HEK293 (cell line): Measurements from ENCODE around the gene TTN.

ENCODE experiments used
- CTCF ChIA-PET: fragments of 350-600 bp; formaldehyde crosslinking; extraction: SDS; loops from one replicate; lab custom pipeline; 2021; ENCODE audit warnings: antibody characterized with exemption; lab: Yijun Ruan, JAX
- POLR2A ChIA-PET: fragments of 300-600 bp; formaldehyde crosslinking; extraction: SDS; loops from one replicate; lab custom pipeline; 2020; ENCODE audit warnings: antibody characterized with exemption, inconsistent platforms; lab: Yijun Ruan, JAX
- H3K27ac ChIP-seq: fragments of 200-500 bp; sonication (Bioruptor generic); 2 replicates; pipeline ENCODE4 v1.5.1; 2014; ENCODE audit warnings: low read depth, low read length, control low read depth, inconsistent platforms; ENCODE audit errors: extremely low read depth
- H3K36me3 ChIP-seq, 2 experiments: fragments of 200-500 bp in 1 of 2; sonication (Bioruptor generic) in 1 of 2; 1 replicate in 1 of 2; 2 replicates in 1 of 2; pipeline ENCODE4 v1.5.1; 2014 to 2017; ENCODE audit warnings: inconsistent platforms in 2 of 2, low read length in 2 of 2; ENCODE audit not compliant: control insufficient read depth in 2 of 2, insufficient read depth in 1 of 2
- H3K4me1 ChIP-seq: fragments of 200-500 bp; sonication (Bioruptor generic); 2 replicates; pipeline ENCODE4 v1.5.1; 2014; ENCODE audit warnings: mild to moderate bottlenecking, low read length, inconsistent platforms; ENCODE audit not compliant: control insufficient read depth, insufficient read depth
- H3K4me3 ChIP-seq: 2 replicates; pipeline ENCODE4 v1.5.1; 2011; ENCODE audit warnings: low read depth, mild to moderate bottlenecking, control low read depth, low read length, moderate library complexity
- H3K9me3 ChIP-seq: fragments of 200-500 bp; sonication (Bioruptor generic); 2 replicates; pipeline ENCODE4 v1.5.1; 2014; ENCODE audit warnings: low read depth, low read length, inconsistent platforms; ENCODE audit not compliant: control insufficient read depth, insufficient read depth
- BCL11B ChIP-seq: fragments of 450-650 bp; formaldehyde crosslinking; IDR thresholded peaks from 2 replicates; pipeline ENCODE4 v1.5.1; 2016; ENCODE audit warnings: low read depth, missing biosample characterization, missing genetic modification characterization
- PBX3 ChIP-seq: sonication (generic); formaldehyde crosslinking; IDR thresholded peaks from 2 replicates; pipeline ENCODE4 v1.8.1; 2022; ENCODE audit warnings: mild to moderate bottlenecking, moderate library complexity, missing genetic modification reagents
- REPIN1 ChIP-seq: fragments of 450-650 bp; formaldehyde crosslinking; IDR thresholded peaks from 2 replicates; pipeline ENCODE4 v1.5.1; 2017; ENCODE audit warnings: missing biosample characterization, missing genetic modification characterization, low read depth
- SCRT1 ChIP-seq: fragments of 450-650 bp; formaldehyde crosslinking; IDR thresholded peaks from 2 replicates; pipeline ENCODE4 v1.5.1; 2016; ENCODE audit warnings: missing biosample characterization, missing genetic modification characterization, borderline replicate concordance
- ZBTB10 ChIP-seq: fragments of 450-650 bp; formaldehyde crosslinking; IDR thresholded peaks from 2 replicates; pipeline ENCODE4 v1.5.1; 2016; ENCODE audit warnings: missing biosample characterization, missing genetic modification characterization
- ZNF140 ChIP-seq: fragments of 450-650 bp; formaldehyde crosslinking; IDR thresholded peaks from 2 replicates; pipeline ENCODE4 v1.5.1; 2016; ENCODE audit warnings: missing biosample characterization, missing genetic modification characterization
- ZNF18 ChIP-seq: fragments of 450-650 bp; formaldehyde crosslinking; IDR thresholded peaks from 2 replicates; pipeline ENCODE4 v1.5.1; 2016; ENCODE audit warnings: missing biosample characterization, missing genetic modification characterization
- ZNF211 ChIP-seq: fragments of 450-650 bp; formaldehyde crosslinking; IDR thresholded peaks from 2 replicates; pipeline ENCODE4 v1.5.1; 2016; ENCODE audit warnings: low read depth, missing biosample characterization, missing genetic modification characterization
- ZNF221 ChIP-seq: fragments of 450-650 bp; formaldehyde crosslinking; IDR thresholded peaks from 2 replicates; pipeline ENCODE4 v1.5.1; 2017; ENCODE audit warnings: missing biosample characterization, missing genetic modification characterization, borderline replicate concordance
- ZNF404 ChIP-seq: fragments of 450-650 bp; formaldehyde crosslinking; IDR thresholded peaks from 2 replicates; pipeline ENCODE4 v1.5.1; 2017; ENCODE audit warnings: missing biosample characterization, missing genetic modification characterization
- ZNF645 ChIP-seq: fragments of 450-650 bp; formaldehyde crosslinking; IDR thresholded peaks from 2 replicates; pipeline ENCODE4; 2016; ENCODE audit warnings: missing biosample characterization, missing genetic modification characterization
- ZNF704 ChIP-seq: fragments of 450-650 bp; formaldehyde crosslinking; IDR thresholded peaks from 2 replicates; pipeline ENCODE4 v1.5.1; 2016; ENCODE audit warnings: missing biosample characterization, missing genetic modification characterization

Gene TTN

GRCh38 chr2:178829299-178829960 is 22.2 kb upstream of the TTN start:
- no peak overlapping the region for H3K4me3 ChIP-seq
- H3K9me3 ChIP-seq = no peaks in the 10 kb centered on the region
- TF ChIP-seq BCL11B (tag by site-specific recombination) (no peak), ZBTB10 (tag by site-specific recombination) (no peak)
- POLR2A ChIA-PET = no interaction called here
- H3K36me3 ChIP-seq = no peaks in the 10 kb centered on the region
- CTCF ChIA-PET = interaction anchor here (0.6 kb wide), 1 partner anchor 19 kb away, joined by 4 read pairs; no protein-coding TSS in a partner anchor
- H3K4me1 ChIP-seq = no peaks in the 10 kb centered on the region
- H3K27ac ChIP-seq = no peak overlapping the region

- H3K4me1 ChIP-seq = no peaks in the 10 kb centered on the region
- ChIA-PET POLR2A (no interaction called here), CTCF (no interaction called here)
- H3K36me3 ChIP-seq = no peaks in the 10 kb centered on the region
- no peak overlapping the region for H3K27ac ChIP-seq
- H3K9me3 ChIP-seq = no peaks in the 10 kb centered on the region
- no peak for TF ChIP-seq PBX3 (CRISPR knock-in tag)
- no peak for TF ChIP-seq REPIN1 (tag by site-specific recombination)
- TF ChIP-seq ZNF18 (tag by site-specific recombination) = no peak
- no peak for TF ChIP-seq ZNF221 (tag by site-specific recombination)
- no peak for TF ChIP-seq ZNF645 (tag by site-specific recombination)
- no peak for TF ChIP-seq ZNF211
- no peak for TF ChIP-seq ZNF140 (tag by site-specific recombination)
- no peak for TF ChIP-seq ZNF404 (tag by site-specific recombination)
- TF ChIP-seq BCL11B (tag by site-specific recombination) = no peak
- no peak for TF ChIP-seq ZNF704 (tag by site-specific recombination)
- no peak for TF ChIP-seq SCRT1 (tag by site-specific recombination)
- H3K4me3 ChIP-seq = no peak overlapping the region
Measured at GRCh38 chr2:178828486-178828881, 21.3 kb upstream of the TTN start.
